EH (cell line): ENCODE measurements around the gene EIPR1.

Experiments
- DNase-seq: peaks from one replicate; pipeline ENCODE4 v3.0.0-alpha.2; 2015; ENCODE audit warnings: low read depth

Gene EIPR1

GRCh38 chr2:3246928-3247714 is 130.5 kb downstream of the EIPR1 start:
- no peak for DNase-seq

GRCh38 chr2:3246406-3246805 is 131.2 kb downstream of the EIPR1 start:
- no peak for DNase-seq

GRCh38 chr2:3244486-3244885 is 133.1 kb downstream of the EIPR1 start:
- no peak for DNase-seq

GRCh38 chr2:3243804-3244203 is 133.8 kb downstream of the EIPR1 start:
- DNase-seq, result no peak

GRCh38 chr2:3242747-3243369 is 134.8 kb downstream of the EIPR1 start:
- no peak for DNase-seq

GRCh38 chr2:3241971-3242746 is 135.5 kb downstream of the EIPR1 start:
- DNase-seq, result no peak

- DNase-seq, result no peak
These were observed 138.4 kb downstream of the EIPR1 start for GRCh38 chr2:3238951-3239841.

GRCh38 chr2:3236300-3237045 is 141.1 kb downstream of the EIPR1 start:
- DNase-seq, result no peak

GRCh38 chr2:3233877-3234276 is 143.7 kb downstream of the EIPR1 start:
- no peak for DNase-seq

GRCh38 chr2:3229221-3229620 is 148.4 kb downstream of the EIPR1 start:
- DNase-seq, result no peak

- DNase-seq, result no peak
These were observed 152.9 kb downstream of the EIPR1 start for GRCh38 chr2:3224681-3225080.

- no peak for DNase-seq
These were observed 154.3 kb downstream of the EIPR1 start for GRCh38 chr2:3223080-3223923.

GRCh38 chr2:3222636-3223035 is 155.0 kb downstream of the EIPR1 start:
- DNase-seq, result no peak

GRCh38 chr2:3219536-3219935 is 158.1 kb downstream of the EIPR1 start:
- DNase-seq, result no peak

GRCh38 chr2:3217646-3218045 is 160.0 kb downstream of the EIPR1 start:
- DNase-seq, result no peak

GRCh38 chr2:3216841-3217495 is 160.7 kb downstream of the EIPR1 start:
- no peak for DNase-seq

- no peak for DNase-seq
These were observed 162.7 kb downstream of the EIPR1 start for GRCh38 chr2:3214806-3215404.

- no peak for DNase-seq
These were observed 163.6 kb downstream of the EIPR1 start for GRCh38 chr2:3214065-3214464.

GRCh38 chr2:3212984-3213383 is 164.6 kb downstream of the EIPR1 start:
- DNase-seq, result no peak

- no peak for DNase-seq
These were observed 165.6 kb downstream of the EIPR1 start for GRCh38 chr2:3212061-3212362.
